Stimulated activated CD8-positive, alpha-beta memory T cell treated with anti-CD3 and anti-CD28 coated beads, Interleukin-7, amount 100 ng/mL, for 48 hours (primary cell): ENCODE data around the gene TSPAN19.

Source experiments
- DNase-seq, 2 donors: peaks; one replicate each; pipeline ENCODE4 v3.0.0-alpha.2; 2020; ENCODE audit warnings: low read depth in 1 of 2; ENCODE audit errors: extremely low read depth in 1 of 2

Gene TSPAN19

GRCh38 chr12:85002778-85003296 is 33.2 kb downstream of the TSPAN19 start:
- no peak for DNase-seq

GRCh38 chr12:85000729-85001128 is 35.3 kb downstream of the TSPAN19 start:
- no peak for DNase-seq

- DNase-seq = no peak
Observed at GRCh38 chr12:84998341-84998740, 37.7 kb downstream of the TSPAN19 start.

- no peak for DNase-seq
Observed at GRCh38 chr12:84996759-84997158, 39.3 kb downstream of the TSPAN19 start.

GRCh38 chr12:84995641-84996040 is 40.4 kb downstream of the TSPAN19 start:
- DNase-seq = no peak

- no peak for DNase-seq
Observed at GRCh38 chr12:84994426-84994825, 41.7 kb downstream of the TSPAN19 start.

- DNase-seq = no peak
Observed at GRCh38 chr12:84986586-84986985, 49.5 kb downstream of the TSPAN19 start.

- DNase-seq = no peak
Observed at GRCh38 chr12:84986117-84986516, 50.0 kb downstream of the TSPAN19 start.

- no peak for DNase-seq
Observed at GRCh38 chr12:84983289-84983688, 52.8 kb downstream of the TSPAN19 start.

- no peak for DNase-seq
Observed at GRCh38 chr12:84982888-84983287, 53.2 kb downstream of the TSPAN19 start.

- DNase-seq = no peak
Observed at GRCh38 chr12:84978921-84979320, 57.2 kb downstream of the TSPAN19 start.

GRCh38 chr12:84976133-84976532 is 59.9 kb downstream of the TSPAN19 start:
- DNase-seq = no peak

- DNase-seq = no peak
Observed at GRCh38 chr12:84974155-84974815, 61.8 kb downstream of the TSPAN19 start.

GRCh38 chr12:84973026-84973425 is 63.1 kb downstream of the TSPAN19 start:
- DNase-seq = no peak

- DNase-seq = no peak
Observed at GRCh38 chr12:84969226-84969625, 66.9 kb downstream of the TSPAN19 start.
